Liver (tissue), 9 donors: ENCODE data around the gene KRTAP5-2. TPM values are rescaled to one million over a fixed set of nuclear protein-coding genes. Genes with fewer than 3 reads are reported as not detected.

Experiments
- DNase-seq: peaks from one replicate; pipeline ENCODE4 v3.0.0-alpha.2; 2017; ENCODE audit warnings: low spot score
- H3K27ac ChIP-seq, 2 donors: one replicate each; pipeline ENCODE4 v1.7.0; 2013; ENCODE audit warnings: inconsistent platforms in 2 of 2, low read length in 2 of 2, control low read depth in 1 of 2, low read depth in 1 of 2, mild to moderate bottlenecking in 1 of 2
- H3K27me3 ChIP-seq, 4 donors: one replicate each; pipeline versions ENCODE4 v1.6.1 to v1.7.0; 2013; ENCODE audit warnings: low read length in 3 of 4, inconsistent platforms in 1 of 4, mild to moderate bottlenecking in 1 of 4, moderate library complexity in 1 of 4; ENCODE audit not compliant: control insufficient read depth in 4 of 4, insufficient read depth in 4 of 4
- H3K36me3 ChIP-seq, 4 donors: one replicate each; pipeline versions ENCODE4 v1.6.1 to v1.7.0; 2013; ENCODE audit warnings: low read length in 3 of 4, mild to moderate bottlenecking in 3 of 4, low read depth in 1 of 4, moderate library complexity in 1 of 4; ENCODE audit not compliant: control insufficient read depth in 4 of 4, insufficient read depth in 3 of 4
- H3K4me1 ChIP-seq, 4 donors: one replicate each; pipeline versions ENCODE4 v1.6.1 to v1.7.0; 2013; ENCODE audit warnings: low read length in 3 of 4, mild to moderate bottlenecking in 3 of 4, moderate library complexity in 1 of 4; ENCODE audit not compliant: control insufficient read depth in 4 of 4, insufficient read depth in 4 of 4
- H3K4me3 ChIP-seq, 3 donors: one replicate each; pipeline versions ENCODE4 v1.6.1 to v1.7.0; 2013; ENCODE audit warnings: low read length in 3 of 3, control low read depth in 1 of 3, low read depth in 1 of 3, mild to moderate bottlenecking in 1 of 3
- H3K9ac ChIP-seq, 2 donors: one replicate each; pipeline ENCODE4 v1.7.0; 2013; ENCODE audit warnings: low read length in 2 of 2, mild to moderate bottlenecking in 2 of 2, moderate library complexity in 2 of 2, control low read depth in 1 of 2, low read depth in 1 of 2
- H3K9me3 ChIP-seq, 4 donors: one replicate each; pipeline versions ENCODE4 v1.6.1 to v1.7.0; 2013; ENCODE audit warnings: low read length in 3 of 4; ENCODE audit not compliant: control insufficient read depth in 4 of 4
- ATF3 ChIP-seq: IDR thresholded peaks from 2 replicates; pipeline ENCODE4 v1.6.1; 2016; ENCODE audit warnings: antibody characterized with exemption
- CTCF ChIP-seq: fragments of 150-350 bp; IDR thresholded peaks from 2 replicates; pipeline ENCODE4 v1.5.1; 2017; ENCODE audit warnings: improper control_type of control experiment, low read depth, low read length; ENCODE audit not compliant: missing input control
- EGR1 ChIP-seq, 2 donors: IDR thresholded peaks; 2 replicates each; pipeline ENCODE4 v1.6.1; 2016 to 2018; ENCODE audit warnings: antibody characterized with exemption in 2 of 2, low read depth in 2 of 2
- FOXA1 ChIP-seq: IDR thresholded peaks from 2 replicates; pipeline ENCODE4 v1.6.1; 2016; ENCODE audit warnings: antibody characterized with exemption
- FOXA2 ChIP-seq: IDR thresholded peaks from 2 replicates; pipeline ENCODE4 v1.6.1; 2016; ENCODE audit warnings: antibody characterized with exemption
- GABPA ChIP-seq, 2 donors: IDR thresholded peaks in 1 of 2; conservative IDR thresholded peaks in 1 of 2; 2 replicates each; pipeline ENCODE4 v1.6.1; 2016; ENCODE audit warnings: antibody characterized with exemption in 2 of 2, mild to moderate bottlenecking in 1 of 2, moderate library complexity in 1 of 2
- HNF4A ChIP-seq, 2 donors: conservative IDR thresholded peaks; 2 replicates each; pipeline ENCODE4 v1.6.1; 2016; ENCODE audit warnings: antibody characterized with exemption in 2 of 2, mild to moderate bottlenecking in 2 of 2
- HNF4G ChIP-seq: IDR thresholded peaks from 2 replicates; pipeline ENCODE4 v1.6.1; 2016; ENCODE audit warnings: antibody characterized with exemption
- JUND ChIP-seq, 2 donors: IDR thresholded peaks; 2 replicates each; pipeline ENCODE4 v1.6.1; 2016; ENCODE audit warnings: antibody characterized with exemption in 2 of 2
- MAX ChIP-seq: IDR thresholded peaks from 2 replicates; pipeline ENCODE4 v1.6.1; 2016; ENCODE audit warnings: antibody characterized with exemption
- NR2F2 ChIP-seq: IDR thresholded peaks from 2 replicates; pipeline ENCODE4 v1.6.1; 2016; ENCODE audit warnings: antibody characterized with exemption
- REST ChIP-seq: IDR thresholded peaks from 2 replicates; pipeline ENCODE4 v1.6.1; 2016; ENCODE audit warnings: antibody characterized with exemption, mild to moderate bottlenecking
- RXRA ChIP-seq, 2 donors: IDR thresholded peaks; 2 replicates each; pipeline ENCODE4 v1.6.1; 2017 to 2018; ENCODE audit warnings: antibody characterized with exemption in 2 of 2, mild to moderate bottlenecking in 1 of 2
- SP1 ChIP-seq: IDR thresholded peaks from 2 replicates; pipeline ENCODE4 v1.6.1; 2018; ENCODE audit warnings: antibody characterized with exemption, mild to moderate bottlenecking
- TAF1 ChIP-seq: conservative IDR thresholded peaks from 2 replicates; pipeline ENCODE4 v1.6.1; 2016; ENCODE audit warnings: antibody characterized with exemption, mild to moderate bottlenecking
- YY1 ChIP-seq: IDR thresholded peaks from 2 replicates; pipeline ENCODE4 v1.6.1; 2016; ENCODE audit warnings: antibody characterized with exemption, mild to moderate bottlenecking
- ZBTB33 ChIP-seq: IDR thresholded peaks from 2 replicates; pipeline ENCODE4 v1.6.1; 2016; ENCODE audit warnings: antibody characterized with exemption
- WGBS: extraction: QIAGEN DNeasy Blood & Tissue Kit; methylation state at CpG from one replicate; pipeline ENCODE4 v1.1.7; 2013; 5-methylcytosine and 5-hydroxymethylcytosine counted together
- polyA plus RNA-seq, 2 donors: library from polyadenylated mRNA; stranded (reverse) in 1 of 2; unstranded in 1 of 2; fragments of 200-250 nt in 1 of 2; fragments of >200 nt in 1 of 2; fragmentation: Nextera tagmentation in 1 of 2; extraction: Ambion mirVana in 1 of 2; gene quantifications; one replicate each; pipeline versions ENCODE4 v1.2.1 to v1.2.3, GENCODE V29; 2013 to 2015
- total RNA-seq, 2 donors: library from RNA; depleted of rRNA; stranded (reverse); fragments of >200 nt; gene quantifications; one replicate each; pipeline ENCODE4 v1.2.3, GENCODE V29; 2014
- donor health status: healthy.
- donor health status: healthy.
- donor health status: healthy.
- donor health status: healthy.
- donor health status: healthy.

KRTAP5-2 gene
- total and polyA plus RNA-seq, 4 donors: 0.08 TPM; not detected in 3

- no peak for TF ChIP-seq CTCF
These were observed 44.1 kb downstream of the KRTAP5-2 start (continued) for GRCh38 chr11:1553808-1554594.

- no peak overlapping the region for H3K4me3 ChIP-seq
- TF ChIP-seq HNF4G (no peak), JUND (IDR thresholded peaks at IDR 0.05) (no peak), EGR1 (IDR thresholded peaks at IDR 0.05; ENCODE audit: low read depth in 2 of 2) (no peak), TAF1 (no peak), MAX (no peak), ZBTB33 (no peak), CTCF (no peak), RXRA (IDR thresholded peaks at IDR 0.05) (no peak), ATF3 (no peak), YY1 (no peak), HNF4A (conservative IDR thresholded peaks at IDR 0.05) (no peak), FOXA1 (no peak), SP1 (no peak), GABPA (IDR thresholded peaks at IDR 0.05 in 1 of 2, conservative IDR thresholded peaks at IDR 0.05 in 1 of 2) (no peak), FOXA2 (no peak), REST (no peak), NR2F2 (no peak)
- H3K9me3 ChIP-seq: no peaks in the 10 kb centered on the region
- peaks cover 0 to 2% (median 0%) of the 10 kb centered on the region in 4 donors for H3K27me3 ChIP-seq
- H3K4me1 ChIP-seq: peaks cover 2 to 17% (median 9%) of the 10 kb centered on the region in 4 donors
- DNase-seq: no peak
- H3K36me3 ChIP-seq: no peaks in the 10 kb centered on the region
- H3K27ac ChIP-seq: no peak overlapping the region
- H3K9ac ChIP-seq: no peak overlapping the region
- 88% methylated on average over 13 of the region's 13 CpGs for whole genome bisulfite sequencing
These were observed 48.5 kb downstream of the KRTAP5-2 start for GRCh38 chr11:1549338-1550330.
